ENCODE results near the gene MAT2A. TPM values are rescaled to one million over a fixed set of nuclear protein-coding genes. Genes with fewer than 3 reads are reported as not detected.

Gene MAT2A
- total and polyA plus RNA-seq, 2 donors (not counting 1 experiment from before 2014, with no cell fraction given), result 133 to 177 TPM

DNA sequence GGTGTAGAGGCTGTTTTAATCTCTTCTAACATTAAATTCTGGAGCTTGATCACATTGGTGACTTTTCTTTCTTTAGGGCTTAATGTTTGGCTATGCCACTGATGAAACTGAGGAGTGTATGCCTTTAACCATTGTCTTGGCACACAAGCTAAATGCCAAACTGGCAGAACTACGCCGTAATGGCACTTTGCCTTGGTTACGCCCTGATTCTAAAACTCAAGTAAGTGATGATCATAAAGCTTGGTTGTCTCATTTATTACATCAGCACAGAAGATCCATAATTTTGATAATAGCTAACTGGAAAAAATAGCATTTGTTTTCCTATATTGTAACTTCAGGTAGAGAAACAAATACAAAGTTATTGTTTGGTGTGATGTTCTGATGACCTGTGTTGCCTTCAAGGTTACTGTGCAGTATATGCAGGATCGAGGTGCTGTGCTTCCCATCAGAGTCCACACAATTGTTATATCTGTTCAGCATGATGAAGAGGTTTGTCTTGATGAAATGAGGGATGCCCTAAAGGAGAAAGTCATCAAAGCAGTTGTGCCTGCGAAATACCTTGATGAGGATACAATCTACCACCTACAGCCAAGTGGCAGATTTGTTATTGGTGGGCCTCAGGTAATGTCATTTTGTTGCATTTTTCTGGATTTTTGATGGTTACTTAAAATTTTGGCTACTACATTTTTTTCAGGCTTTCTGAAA is 2.9 kb downstream of the MAT2A start:
- peaks cover 37% of the 10 kb centered on the region for H3K4me1 Mint-ChIP-seq
- Histone ChIP-seq H3K4me1 (ENCODE audit: control insufficient read depth in 2 of 2, insufficient read depth in 2 of 2, low read length in 2 of 2) (peaks cover 21 to 30% of the 10 kb centered on the region in 2 donors), H3K4me3 (ENCODE audit: control extremely low read depth in 1 of 5, extremely low read depth in 1 of 5, insufficient read depth in 1 of 5, low read depth in 2 of 5, low read length in 4 of 5) (no peak overlapping the region), H3K9me3 (ENCODE audit: control extremely low read depth in 1 of 3, control insufficient read depth in 2 of 3, insufficient read depth in 1 of 3, low read length in 2 of 3) (no peaks in the 10 kb centered on the region), H3K79me2 (ENCODE audit: control insufficient read depth, insufficient read depth, low read length) (peaks cover 25% of the 10 kb centered on the region), H2AFZ (ENCODE audit: insufficient read depth, low read depth, low read length, poor library complexity, severe bottlenecking) (no peak overlapping the region), H3K27me3 (replicated peaks in 1 of 4; ENCODE audit: control extremely low read depth in 1 of 4, control insufficient read depth in 3 of 4, insufficient read depth in 4 of 4, low read length in 3 of 4) (no peaks in the 10 kb centered on the region), H3K27ac (ENCODE audit: low read length in 2 of 2) (no peak overlapping the region), H4K20me1 (ENCODE audit: control insufficient read depth, insufficient read depth, low read length, poor library complexity, severe bottlenecking) (peaks cover 20% of the 10 kb centered on the region), H3K36me3 (replicated peaks in 1 of 2; ENCODE audit: control extremely low read depth in 1 of 2, control insufficient read depth in 1 of 2, extremely low read depth in 1 of 2, insufficient read depth in 2 of 2, low read length in 1 of 2) (peaks cover 10 to 48% of the 10 kb centered on the region in 2 experiments), H3K9ac (ENCODE audit: low read length) (no peak overlapping the region), H3K4me2 (replicated peaks; ENCODE audit: low read depth, low read length, poor library complexity, severe bottlenecking) (no peak overlapping the region)
- ChIA-PET POLR2A (interaction anchor here (0.5 kb wide), 1 partner anchor 1064 kb away, joined by 3 read pairs; no protein-coding TSS in a partner anchor), CTCF (interaction anchor here (0.6 to 7.8 kb wide), 5 partner anchors 9 to 242 kb away, joined by 3 to 104 read pairs (median 5); no protein-coding TSS in a partner anchor)
- intact Hi-C loops (cut with micrococcal nuclease), result no loop called here
- no peaks in the 10 kb centered on the region for H3K9me3 Mint-ChIP-seq (ENCODE audit: insufficient read depth)
- no peaks in the 10 kb centered on the region for H3K27me3 Mint-ChIP-seq
- no peak for DNase-seq
- H3K27ac Mint-ChIP-seq, result no peak overlapping the region
- H3K4me3 Mint-ChIP-seq, result peak overlapping the region; percentile 19
- 83% methylated on average over 1 of the region's 5 CpGs for WGBS (ENCODE audit: insufficient coverage)
- ATAC-seq (ENCODE audit: low read depth), result no peak
- TF ChIP-seq EZH2 (IDR thresholded peaks at IDR 0.05; ENCODE audit: borderline replicate concordance, insufficient read depth, low read depth, low read length, poor library complexity, severe bottlenecking) (no peak), CTCF (IDR thresholded peaks at IDR 0.05) (no peak)

GRCh38 chr2:85542777-85543176 is 3.8 kb downstream of the MAT2A start:
- TF ChIP-seq EZH2 (IDR thresholded peaks at IDR 0.05; ENCODE audit: borderline replicate concordance, insufficient read depth, low read depth, low read length, poor library complexity, severe bottlenecking), result no peak
- no peak for TF ChIP-seq CTCF (IDR thresholded peaks at IDR 0.05)
- Histone ChIP-seq H3K27ac (ENCODE audit: low read length in 2 of 2) (no peak overlapping the region), H3K27me3 (replicated peaks in 1 of 4; ENCODE audit: control extremely low read depth in 1 of 4, control insufficient read depth in 3 of 4, insufficient read depth in 4 of 4, low read length in 3 of 4) (no peaks in the 10 kb centered on the region), H3K9me3 (ENCODE audit: control extremely low read depth in 1 of 3, control insufficient read depth in 2 of 3, insufficient read depth in 1 of 3, low read length in 2 of 3) (no peaks in the 10 kb centered on the region), H3K36me3 (replicated peaks in 1 of 2; ENCODE audit: control extremely low read depth in 1 of 2, control insufficient read depth in 1 of 2, extremely low read depth in 1 of 2, insufficient read depth in 2 of 2, low read length in 1 of 2) (peaks cover 10 to 51% of the 10 kb centered on the region in 2 experiments), H3K9ac (ENCODE audit: low read length) (no peak overlapping the region), H3K4me1 (ENCODE audit: control insufficient read depth in 2 of 2, insufficient read depth in 2 of 2, low read length in 2 of 2) (peaks cover 16 to 24% of the 10 kb centered on the region in 2 donors), H4K20me1 (ENCODE audit: control insufficient read depth, insufficient read depth, low read length, poor library complexity, severe bottlenecking) (peaks cover 20% of the 10 kb centered on the region), H2AFZ (ENCODE audit: insufficient read depth, low read depth, low read length, poor library complexity, severe bottlenecking) (no peak overlapping the region), H3K4me3 (ENCODE audit: control extremely low read depth in 1 of 5, extremely low read depth in 1 of 5, insufficient read depth in 1 of 5, low read depth in 2 of 5, low read length in 4 of 5) (no peak overlapping the region), H3K4me2 (replicated peaks; ENCODE audit: low read depth, low read length, poor library complexity, severe bottlenecking) (no peak overlapping the region), H3K79me2 (ENCODE audit: control insufficient read depth, insufficient read depth, low read length) (peaks cover 25% of the 10 kb centered on the region)
- Mint-ChIP-seq H3K4me1 (peaks cover 33% of the 10 kb centered on the region), H3K27me3 (no peaks in the 10 kb centered on the region), H3K27ac (no peak overlapping the region), H3K9me3 (ENCODE audit: insufficient read depth) (no peaks in the 10 kb centered on the region), H3K4me3 (no peak overlapping the region)
- 100% methylated on average over 2 of the region's 4 CpGs for WGBS (ENCODE audit: insufficient coverage)
- intact Hi-C loops (cut with micrococcal nuclease), result no loop called here
- ATAC-seq (ENCODE audit: low read depth) (no peak), DNase-seq (no peak)
- ChIA-PET POLR2A (interaction anchor here (0.5 kb wide), 1 partner anchor 19 kb away, joined by 3 read pairs; no protein-coding TSS in a partner anchor), CTCF (interaction anchor here (7.8 kb wide), 1 partner anchor 8 kb away, joined by 104 read pairs; no protein-coding TSS in a partner anchor)

All from B cell (primary cell).